Retinal pigment epithelial cell (primary cell): Measurements from ENCODE around the gene NT5C2.
A peak's percentile ranks its signal among the peaks of the same experiment; 100 is the strongest.

Source experiments
- DNase-seq: peaks from one replicate; pipeline ENCODE4 v3.0.0-alpha.2; 2010; ENCODE audit warnings: low read depth
- H3K4me3 ChIP-seq: 2 replicates; pipeline ENCODE4 v1.5.1; 2011; ENCODE audit warnings: mild to moderate bottlenecking, low read length, control low read depth, moderate library complexity
- CTCF ChIP-seq: conservative IDR thresholded peaks from 2 replicates; pipeline ENCODE4 v1.5.1; 2011; ENCODE audit warnings: low read depth, low read length, control low read depth, inconsistent platforms

Gene NT5C2

GRCh38 chr10:103062854-103063590 lies 130.1 kb downstream of the NT5C2 start:
- no peak for DNase-seq
- TF ChIP-seq CTCF: peak; percentile 32
- H3K4me3 ChIP-seq: no peak overlapping the region

GRCh38 chr10:103060575-103060974 lies 132.5 kb downstream of the NT5C2 start:
- DNase-seq: no peak
- no peak overlapping the region for H3K4me3 ChIP-seq
- TF ChIP-seq CTCF: no peak

DNA sequence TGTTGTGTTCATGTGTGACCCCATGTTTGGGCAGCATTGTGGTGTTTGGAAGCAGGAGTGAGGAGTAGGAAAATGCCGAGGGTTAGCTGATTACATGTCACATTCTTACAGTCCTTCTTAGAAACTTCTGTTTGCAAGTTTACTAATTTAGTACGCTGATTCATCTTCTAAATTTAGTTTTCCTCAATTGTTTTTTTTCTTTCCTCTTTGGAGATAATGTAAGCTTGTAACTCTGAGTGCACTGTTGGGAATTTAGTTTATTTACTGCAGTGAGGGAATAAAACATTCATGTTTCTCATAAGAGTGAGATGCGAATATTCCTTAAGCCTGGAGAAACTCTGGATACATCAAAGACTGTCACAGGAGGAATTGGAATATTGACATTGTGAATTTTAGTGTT lies 135.0 kb downstream of the NT5C2 start:
- no peak for TF ChIP-seq CTCF
- no peak for DNase-seq
- H3K4me3 ChIP-seq: no peak overlapping the region

- no peak overlapping the region for H3K4me3 ChIP-seq
- TF ChIP-seq CTCF: no peak
- DNase-seq: no peak
Observed at GRCh38 chr10:103055105-103055504, 138.0 kb downstream of the NT5C2 start.

DNA sequence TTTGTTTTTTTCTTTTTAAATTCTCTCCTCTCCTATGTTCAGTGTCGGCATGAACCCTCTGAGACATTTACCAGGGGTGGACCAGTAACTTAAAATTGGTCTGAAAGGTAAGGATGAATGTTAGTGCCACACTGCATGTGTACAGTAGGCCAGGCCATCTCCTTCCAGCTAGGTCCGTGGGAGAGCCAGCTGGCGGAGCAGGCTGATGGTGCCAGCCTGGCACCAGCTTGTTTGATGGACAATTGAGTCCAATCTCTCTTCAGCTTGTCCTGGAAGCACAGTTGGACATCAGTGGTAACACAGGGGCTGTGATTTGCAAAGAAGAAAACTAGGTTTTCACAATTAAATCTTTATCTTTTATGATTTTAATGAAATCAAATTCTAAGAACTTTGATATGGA lies 138.5 kb downstream of the NT5C2 start:
- H3K4me3 ChIP-seq: no peak overlapping the region
- TF ChIP-seq CTCF: no peak
- DNase-seq: no peak

DNA sequence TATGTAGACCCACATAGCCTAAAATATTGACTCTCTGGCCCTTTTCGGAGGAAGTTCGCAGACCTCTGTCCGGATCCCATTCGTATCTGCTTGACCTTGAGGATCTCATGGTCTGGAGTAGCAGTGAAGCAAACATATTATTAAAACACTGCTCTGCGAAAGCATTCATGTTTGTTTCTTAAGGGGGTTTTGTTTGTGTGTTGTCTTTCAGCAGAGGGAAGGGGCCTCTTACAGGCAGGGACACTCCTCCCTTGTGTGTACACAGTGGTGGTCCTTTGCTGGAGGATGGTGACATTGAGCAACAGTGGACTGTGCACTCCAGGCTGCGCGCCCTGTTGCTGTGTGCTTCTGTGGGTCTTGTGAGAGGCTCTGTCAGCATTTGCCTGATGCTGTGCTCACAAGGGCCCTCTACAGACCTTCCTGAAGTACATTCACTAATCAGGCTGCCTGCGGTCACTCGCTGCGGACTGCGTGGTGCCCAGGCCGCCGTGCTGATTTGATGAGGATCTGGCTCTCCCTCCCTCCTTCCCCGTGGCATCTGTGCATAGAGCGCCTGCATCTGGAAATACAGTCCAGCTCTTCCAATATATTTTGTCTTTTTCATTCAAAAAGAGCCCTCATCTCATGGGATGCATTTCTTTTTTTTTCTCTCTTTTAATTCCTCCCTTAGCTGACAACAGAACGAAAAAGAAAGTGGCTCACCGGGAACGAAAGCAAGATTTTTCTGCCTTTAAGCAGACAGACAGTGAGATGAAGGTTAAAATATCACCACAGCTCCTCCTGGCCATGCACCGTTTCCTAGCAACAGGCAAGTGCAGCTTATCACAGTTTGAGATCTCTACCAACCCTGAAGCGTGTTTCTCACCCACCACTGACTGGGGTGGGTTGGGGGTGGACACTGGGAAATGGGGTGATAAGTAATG lies 139.2 kb downstream of the NT5C2 start:
- peak overlapping the region; percentile 34 for H3K4me3 ChIP-seq
- DNase-seq: peak; percentile 39
- TF ChIP-seq CTCF: peak; percentile 59

GRCh38 chr10:103049237-103049636 lies 143.8 kb downstream of the NT5C2 start:
- H3K4me3 ChIP-seq: no peak overlapping the region
- no peak for DNase-seq
- no peak for TF ChIP-seq CTCF
